Bronchial epithelial cell (primary cell): ENCODE measurements around the gene C4orf50. TPM values are rescaled to one million over a fixed set of nuclear protein-coding genes. Genes with fewer than 3 reads are reported as not detected.
"Not testable (repeated sequence)": the region's sequence is repeated elsewhere in the genome, so short reads cannot be mapped to it uniquely, and the experiment has no call there.

Source experiments
- DNase-seq: peaks from one replicate; pipeline ENCODE4 v3.0.0-alpha.2; 2010; ENCODE audit warnings: low read depth
- FAIRE-seq: peaks from 2 replicates; lab custom pipeline; 2011; peaks lifted over from hg19 to GRCh38; lab: Jason Lieb, UNC
- H3K27me3 ChIP-seq: 2 replicates; pipeline ENCODE4 v1.5.1; 2011; ENCODE audit warnings: low read length; ENCODE audit not compliant: control insufficient read depth, insufficient read depth
- H3K36me3 ChIP-seq: 2 replicates; pipeline ENCODE4 v1.5.1; 2011; ENCODE audit warnings: low read length; ENCODE audit not compliant: control insufficient read depth, insufficient read depth
- H3K4me3 ChIP-seq: 2 replicates; pipeline ENCODE4 v1.5.1; 2011; ENCODE audit warnings: mild to moderate bottlenecking, low read depth, low read length, control low read depth
- CTCF ChIP-seq: IDR thresholded peaks from 2 replicates; pipeline ENCODE4 v1.5.1; 2011; ENCODE audit warnings: mild to moderate bottlenecking, moderate library complexity, low read length, control low read depth, inconsistent platforms; ENCODE audit not compliant: insufficient read depth, severe bottlenecking
- total RNA-seq: library from RNA; depleted of rRNA; stranded (reverse); fragments of >200 nt; gene quantifications from 2 replicates; pipeline ENCODE4 v1.2.1, GENCODE V29; 2014

C4orf50 gene
- total RNA-seq, 1 donor from 2014 or later, result not detected

GRCh38 chr4:5857199-5857598, 161.0 kb downstream of the C4orf50 start:
- no peaks in the 10 kb centered on the region for H3K36me3 ChIP-seq
- no peaks in the 10 kb centered on the region for H3K27me3 ChIP-seq
- no peak for TF ChIP-seq CTCF
- FAIRE-seq (no peak), DNase-seq (no peak)
- no peak overlapping the region for H3K4me3 ChIP-seq

DNA sequence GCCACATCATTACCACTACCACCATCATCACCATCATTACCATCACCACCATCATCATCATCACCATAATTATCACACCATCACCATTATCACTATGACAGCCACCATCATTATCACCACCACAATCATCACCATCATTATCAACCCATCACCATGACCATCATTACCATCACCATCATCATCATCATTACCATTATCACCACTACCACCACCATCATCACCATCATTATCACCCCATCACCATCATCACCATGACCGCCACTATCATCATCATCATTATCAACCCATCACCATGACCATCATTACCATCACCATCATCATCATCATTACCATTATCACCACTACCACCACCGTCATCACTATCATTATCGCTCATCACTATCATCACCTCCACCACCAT, 161.9 kb downstream of the C4orf50 start:
- not testable (repeated sequence) for H3K4me3 ChIP-seq, FAIRE-seq, H3K36me3 ChIP-seq, DNase-seq, H3K27me3 ChIP-seq

GRCh38 chr4:5854929-5855328, 163.3 kb downstream of the C4orf50 start:
- Histone ChIP-seq H3K4me3 (no peak overlapping the region), H3K36me3 (no peaks in the 10 kb centered on the region), H3K27me3 (no peaks in the 10 kb centered on the region)
- no peak for TF ChIP-seq CTCF
- no peak for DNase-seq
- no peak for FAIRE-seq

GRCh38 chr4:5852523-5853202, 165.6 kb downstream of the C4orf50 start:
- Histone ChIP-seq H3K4me3 (no peak overlapping the region), H3K36me3 (no peaks in the 10 kb centered on the region), H3K27me3 (no peaks in the 10 kb centered on the region)
- TF ChIP-seq CTCF, result no peak
- no peak for FAIRE-seq
- no peak for DNase-seq

DNA sequence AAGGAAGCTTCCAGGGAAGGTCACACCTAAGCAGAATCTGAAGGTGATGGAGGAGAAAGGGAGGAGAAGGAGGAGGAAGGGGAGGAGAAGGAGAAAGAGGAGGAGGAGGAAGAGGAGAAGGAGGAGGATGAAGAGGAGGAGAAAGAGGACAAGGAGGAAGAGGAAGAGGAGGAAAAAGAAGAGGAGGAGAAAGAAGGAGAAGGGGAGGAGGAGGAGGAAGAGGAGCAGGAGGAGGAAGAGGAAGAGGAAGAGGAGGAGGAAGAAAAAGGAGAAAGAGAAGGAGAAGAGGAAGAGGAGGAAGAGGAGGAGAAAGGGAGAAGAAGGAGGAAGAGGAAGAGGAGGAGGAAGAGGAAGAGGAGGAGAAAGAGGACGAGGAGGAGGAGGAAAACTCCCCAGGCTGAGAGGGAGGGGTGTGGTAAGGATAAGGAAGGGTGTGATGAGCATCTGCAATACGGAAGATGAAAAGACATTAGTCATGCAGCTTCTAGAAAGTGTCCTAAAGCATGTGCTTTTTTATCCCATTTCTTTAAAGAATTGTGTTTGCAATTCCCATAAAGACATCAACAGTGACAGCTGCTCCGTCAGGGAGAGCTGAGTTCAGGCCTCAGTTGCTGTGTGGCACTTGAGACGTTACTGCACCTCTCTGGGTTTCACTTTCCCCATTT, 166.5 kb downstream of the C4orf50 start:
- DNase-seq (no peak), FAIRE-seq (no peak)
- no peak overlapping the region for H3K4me3 ChIP-seq
- no peak for TF ChIP-seq CTCF
- H3K36me3 ChIP-seq, result no peaks in the 10 kb centered on the region
- H3K27me3 ChIP-seq, result no peaks in the 10 kb centered on the region

Other genes with a start within 250 kb of the C4orf50 start
- gene CRMP1, start 125.3 kb downstream of the C4orf50 start, total RNA-seq, result 0.13 TPM in 1 of 2 replicates, not detected in the other
- not detected in 2 replicates for gene JAKMIP1, start 182.1 kb upstream of the C4orf50 start, total RNA-seq